CD4-positive, alpha-beta T cell treated with Interleukin-4 for 1 hour (primary cell): ENCODE results near the gene TOR1A.
"Not testable (repeated sequence)": the region's sequence is repeated elsewhere in the genome, so short reads cannot be mapped to it uniquely, and the experiment has no call there.

Source experiments
- DNase-seq, 2 donors: peaks; one replicate each; pipeline ENCODE4 v3.0.0-alpha.2; 2020 to 2022

The TOR1A gene

GRCh38 chr9:129779560-129780190 lies 44.3 kb downstream of the TOR1A start:
- DNase-seq, result no peak

GRCh38 chr9:129778469-129778868 lies 45.5 kb downstream of the TOR1A start:
- DNase-seq, result no peak

GRCh38 chr9:129777769-129778130 lies 46.2 kb downstream of the TOR1A start:
- DNase-seq, result no peak

DNA sequence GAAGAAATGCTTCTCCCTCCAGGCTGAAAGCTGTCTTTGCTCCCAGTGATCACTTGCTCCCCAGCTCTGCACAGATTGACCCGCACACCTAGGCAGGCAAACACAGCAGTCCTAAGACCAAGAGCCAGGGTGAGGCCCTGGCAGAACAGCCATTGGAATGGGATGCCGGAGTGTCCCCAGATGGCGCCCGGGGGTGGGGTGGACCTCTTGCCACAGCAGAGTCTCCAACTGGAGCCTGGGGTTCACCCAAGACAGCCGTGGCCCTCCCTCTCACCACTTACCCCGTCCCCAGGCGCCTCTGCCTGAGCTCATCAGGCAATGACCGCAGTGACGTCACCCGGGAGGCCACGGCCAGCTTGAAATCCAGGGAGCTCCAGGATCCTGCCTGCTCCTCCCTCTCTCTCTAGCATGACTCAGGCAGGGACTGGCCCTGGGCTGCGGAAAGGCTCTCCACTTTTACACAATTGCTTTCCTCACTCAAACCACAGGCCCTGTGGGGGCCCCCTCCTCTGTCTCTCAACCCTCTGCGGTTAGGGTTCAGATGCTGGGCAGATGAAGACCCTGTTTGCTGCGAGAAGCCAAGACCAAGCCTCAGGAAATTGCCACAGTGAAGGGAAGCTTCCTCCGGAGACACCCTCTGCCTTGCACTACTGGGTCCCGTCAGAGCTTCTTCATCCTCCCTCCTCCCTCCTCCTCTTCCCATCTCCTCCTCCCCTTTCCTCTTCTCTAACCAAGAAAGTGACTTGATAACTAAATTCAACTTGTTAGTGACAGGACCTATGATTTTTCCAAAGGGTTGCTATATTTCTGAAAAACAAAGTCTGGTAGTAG lies 46.8 kb downstream of the TOR1A start:
- peak; percentile 39 to 92 for DNase-seq

- DNase-seq, result no peak
Observed at GRCh38 chr9:129776566-129776937, 47.4 kb downstream of the TOR1A start.

DNA sequence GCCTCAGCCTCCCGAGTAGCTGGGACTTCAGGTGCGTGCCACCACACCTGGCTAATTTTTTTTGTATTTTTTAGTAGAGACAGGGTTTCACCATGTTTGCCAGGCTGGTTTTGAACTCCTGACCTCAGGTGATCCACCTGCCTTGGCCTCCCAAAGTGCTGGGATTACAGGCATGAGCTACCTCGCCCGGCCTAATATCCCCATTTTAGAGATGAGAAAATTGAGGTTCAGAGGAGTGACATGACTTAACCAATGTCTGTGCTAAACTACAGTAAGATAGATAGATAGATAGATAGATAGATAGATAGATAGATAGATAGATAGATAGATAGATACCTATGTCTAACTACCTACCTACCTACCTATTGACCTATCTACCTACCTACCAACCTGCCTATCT lies 47.8 kb downstream of the TOR1A start:
- not testable (repeated sequence) for DNase-seq

DNA sequence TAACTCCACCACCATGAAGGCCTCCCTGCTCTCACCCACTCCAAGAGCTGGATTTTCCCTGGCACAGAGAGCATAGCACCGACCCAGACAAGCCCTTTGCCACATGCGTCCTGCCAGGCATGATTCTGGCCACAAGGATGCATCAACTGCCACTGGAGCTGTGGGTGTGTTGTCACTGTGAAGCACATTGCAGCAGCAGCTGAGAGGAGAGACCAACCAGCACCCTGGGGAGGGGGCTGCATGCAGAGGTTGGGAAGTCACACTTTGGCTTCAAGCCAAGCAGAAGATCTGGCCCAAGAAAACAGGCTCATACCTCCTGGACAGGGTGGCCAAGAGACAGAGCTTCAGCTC lies 48.5 kb downstream of the TOR1A start:
- DNase-seq, result no peak

DNA sequence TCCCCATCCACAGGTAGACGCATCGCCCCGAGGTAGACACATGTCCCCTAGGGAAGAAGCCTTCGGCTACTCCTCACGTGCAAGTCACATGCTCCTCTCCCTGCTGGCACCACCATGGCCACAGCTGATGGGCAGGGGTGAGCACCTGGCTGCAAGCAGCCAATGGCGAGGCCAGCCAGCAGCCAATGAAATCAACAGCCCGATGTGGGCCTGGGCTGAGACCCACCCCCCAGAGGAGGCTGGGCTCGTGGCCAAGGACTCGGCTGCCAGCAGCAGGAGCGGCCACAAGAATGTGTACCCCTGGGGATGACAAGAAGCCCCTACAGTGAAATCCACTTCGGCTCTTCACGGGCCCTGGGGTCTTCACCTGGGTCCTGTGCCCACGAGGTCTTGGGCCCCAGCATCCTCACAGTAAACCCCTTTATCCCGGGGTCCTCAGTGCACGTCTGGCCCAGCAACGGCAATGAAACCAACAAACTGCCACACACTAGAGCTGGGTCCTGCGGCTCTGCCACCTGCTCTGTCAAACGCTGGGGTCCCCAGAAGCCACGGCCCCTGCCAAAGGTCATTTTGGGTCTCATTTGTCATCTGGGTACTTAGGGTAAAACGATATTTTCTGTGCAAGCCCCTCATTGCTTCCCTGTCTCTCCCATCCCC lies 49.0 kb downstream of the TOR1A start:
- DNase-seq, result no peak

DNA sequence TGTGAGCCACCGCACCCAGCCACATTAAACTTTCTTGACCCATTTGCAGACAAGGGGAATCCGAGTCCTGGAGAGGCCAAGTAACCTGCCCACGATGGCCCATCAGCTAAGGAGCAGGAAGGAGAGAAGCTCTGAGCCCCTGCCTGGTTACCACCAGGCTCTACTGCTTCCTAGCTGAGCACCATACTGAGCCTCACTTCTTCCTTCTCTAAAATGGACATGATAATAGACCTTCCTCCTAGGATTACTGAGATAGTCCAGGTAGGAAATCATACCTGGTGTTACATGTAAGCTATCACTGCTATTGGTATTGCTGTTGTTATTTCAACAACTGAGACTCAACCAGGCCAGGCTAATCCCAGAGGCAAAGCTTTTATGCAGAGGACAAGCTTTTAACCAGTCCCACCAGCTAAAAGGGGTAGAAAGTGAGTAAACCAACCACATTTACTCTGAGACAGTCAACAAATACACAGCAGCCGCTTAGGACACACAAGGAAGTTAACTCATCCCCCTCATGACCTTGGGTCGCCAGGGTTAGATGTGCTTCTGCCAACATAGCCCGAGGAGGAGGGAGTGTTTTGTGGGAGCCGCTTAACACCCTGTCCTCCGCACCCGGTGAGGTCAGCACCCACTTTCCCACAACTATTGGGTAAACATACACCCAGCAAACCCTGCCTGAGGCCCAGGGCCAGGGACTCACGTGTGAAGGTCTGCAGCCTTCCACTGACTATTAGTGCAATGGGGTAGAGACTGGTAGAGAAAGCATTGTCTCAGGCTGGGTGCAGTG lies 50.5 kb downstream of the TOR1A start:
- DNase-seq, result peak; percentile 19 to 86

DNA sequence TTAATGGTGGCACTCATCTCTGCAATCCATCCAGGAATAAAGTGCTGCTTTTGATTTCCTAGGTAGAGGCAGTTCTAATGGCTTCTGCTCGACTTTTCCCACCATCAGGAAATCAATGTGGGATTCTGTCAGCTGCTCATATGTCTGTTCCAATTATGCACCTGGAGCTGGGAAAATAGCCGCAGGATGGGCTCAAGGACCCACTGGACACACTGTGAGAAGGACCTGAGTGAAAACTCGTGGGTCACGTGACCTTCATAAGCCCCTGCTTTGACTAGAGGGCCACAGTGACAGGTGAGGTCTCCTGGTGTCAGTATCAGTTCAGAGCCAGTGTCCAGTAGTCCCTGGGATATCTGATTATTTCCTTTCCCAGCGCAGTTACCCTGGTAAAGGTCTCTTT lies 53.2 kb downstream of the TOR1A start:
- no peak for DNase-seq

DNA sequence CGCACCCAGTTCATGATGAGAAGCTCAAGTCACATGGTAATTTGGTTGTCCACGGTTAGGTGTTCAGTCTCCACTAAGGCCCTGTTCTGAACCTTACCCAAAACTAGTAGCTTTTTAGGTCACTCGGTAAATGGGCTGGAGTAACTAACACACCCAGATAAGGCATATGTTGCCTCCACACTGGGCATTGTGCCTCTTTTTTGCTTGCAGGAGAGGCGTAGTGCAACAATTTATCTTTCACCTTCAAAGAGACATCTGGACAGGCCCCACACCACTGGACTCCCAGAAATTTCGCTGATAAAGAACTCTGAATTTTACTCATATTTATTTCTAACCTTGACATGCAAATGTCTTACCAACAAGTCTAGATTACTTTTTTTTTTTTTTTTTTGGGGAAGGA lies 54.3 kb downstream of the TOR1A start:
- DNase-seq, result no peak

DNA sequence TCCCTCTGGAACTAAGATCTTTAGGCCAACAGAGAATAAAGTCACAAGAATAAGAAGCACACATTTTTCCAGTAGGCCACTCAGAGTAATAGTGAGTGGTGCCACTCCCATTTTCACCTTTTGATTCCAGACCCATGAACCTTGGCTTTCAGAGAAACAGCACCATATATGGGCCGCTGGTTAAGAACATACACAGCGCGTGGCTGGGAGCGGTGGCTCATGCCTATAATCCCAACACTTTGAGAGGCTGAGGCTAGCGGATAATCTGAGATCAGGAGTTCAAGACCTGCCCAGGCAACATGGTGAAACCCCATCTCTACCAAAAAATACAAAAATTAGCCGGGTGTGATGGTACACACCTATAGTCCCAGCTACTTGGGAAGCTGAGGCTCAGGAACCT lies 55.5 kb downstream of the TOR1A start:
- DNase-seq, result no peak

DNA sequence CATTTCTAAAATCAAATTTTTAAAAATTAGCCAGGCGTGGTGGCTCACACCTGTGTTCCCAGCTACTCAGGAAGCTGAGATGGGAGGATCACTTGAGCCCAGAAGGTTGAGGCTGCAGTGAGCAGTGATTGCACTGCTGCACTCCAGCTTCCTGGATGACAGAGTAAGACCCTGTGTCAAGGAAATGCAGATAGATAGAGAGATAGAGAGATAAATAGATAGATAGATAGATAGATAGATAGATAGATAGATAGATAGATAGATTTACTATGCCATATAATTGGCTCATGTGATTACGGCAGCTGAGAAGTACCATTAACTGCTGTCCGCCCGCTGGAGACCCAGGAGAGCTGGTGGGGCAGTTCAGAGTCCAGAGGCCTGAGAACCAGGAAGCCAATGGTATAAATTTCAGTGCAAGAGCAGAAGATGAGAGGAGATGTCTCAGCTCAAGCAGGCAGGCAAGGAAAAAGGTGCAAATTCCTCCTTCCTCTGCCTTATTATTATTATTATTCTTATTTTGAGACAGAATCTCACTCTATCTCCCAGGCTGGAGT lies 58.1 kb downstream of the TOR1A start:
- no peak for DNase-seq

- DNase-seq, result no peak
Observed at GRCh38 chr9:129762985-129763926, 60.7 kb downstream of the TOR1A start.
